NB4 (cell line): Measurements from ENCODE around the gene PIGL.

Experiments
- CTCF ChIP-seq: IDR thresholded peaks from one replicate; pipeline ENCODE4 v1.5.1; 2012; ENCODE audit warnings: low read depth, low read length
- POLR2A ChIP-seq: IDR thresholded peaks from 2 replicates; pipeline ENCODE4 v1.6.1; 2011; ENCODE audit warnings: mild to moderate bottlenecking; ENCODE audit not compliant: insufficient read length; ENCODE audit errors: extremely low read depth

DNA sequence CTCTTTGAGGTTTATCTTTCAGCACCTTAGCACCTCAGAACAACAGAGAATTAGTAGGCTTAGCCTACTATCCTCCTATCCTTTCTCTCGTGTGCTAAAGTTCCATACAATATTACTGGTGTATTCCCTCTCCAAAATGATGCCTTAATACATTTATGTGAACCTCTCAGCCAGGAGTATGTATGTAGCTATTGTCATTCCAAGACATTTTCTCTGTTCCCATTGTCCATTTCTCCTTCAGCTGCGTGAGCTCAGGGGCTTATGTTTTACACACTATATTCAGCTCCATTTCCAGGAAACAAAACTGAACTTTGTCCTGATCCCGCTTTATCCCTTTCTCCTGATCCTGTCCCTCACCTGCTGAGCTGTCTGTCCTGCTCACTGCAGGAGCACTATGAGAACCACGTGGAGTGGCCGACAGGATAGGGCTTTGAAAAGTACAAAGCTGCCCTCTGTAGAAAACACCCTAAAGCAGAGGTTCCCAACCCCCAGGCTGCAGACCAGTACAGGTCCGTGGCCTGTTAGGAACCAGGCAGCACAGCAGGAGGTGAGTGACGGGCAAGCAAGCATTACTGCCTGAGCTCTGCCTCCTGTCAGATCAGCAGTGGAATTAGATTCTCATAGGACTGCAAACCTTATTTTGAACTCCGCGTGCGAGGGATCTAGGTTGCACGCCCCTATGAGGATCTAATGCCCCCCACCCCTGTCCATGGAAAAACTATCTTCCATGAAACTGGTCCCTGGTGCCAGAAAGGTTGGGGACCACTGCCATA lies 80.5 kb downstream of the PIGL start:
- TF ChIP-seq POLR2A (no peak), CTCF (no peak)
